GM18508 (cell line): ENCODE measurements around the gene TPSD1.
"Not testable (repeated sequence)": the region's sequence is repeated elsewhere in the genome, so short reads cannot be mapped to it uniquely, and the experiment has no call there.

ENCODE experiments used
- ATAC-seq: cut with Tn5 transposase; IDR thresholded peaks from one replicate; pipeline ENCODE4 v1.9.1; 2021; ENCODE audit warnings: moderate number of reproducible peaks; ENCODE audit not compliant: insufficient read depth, unreplicated experiment

The TPSD1 gene

DNA sequence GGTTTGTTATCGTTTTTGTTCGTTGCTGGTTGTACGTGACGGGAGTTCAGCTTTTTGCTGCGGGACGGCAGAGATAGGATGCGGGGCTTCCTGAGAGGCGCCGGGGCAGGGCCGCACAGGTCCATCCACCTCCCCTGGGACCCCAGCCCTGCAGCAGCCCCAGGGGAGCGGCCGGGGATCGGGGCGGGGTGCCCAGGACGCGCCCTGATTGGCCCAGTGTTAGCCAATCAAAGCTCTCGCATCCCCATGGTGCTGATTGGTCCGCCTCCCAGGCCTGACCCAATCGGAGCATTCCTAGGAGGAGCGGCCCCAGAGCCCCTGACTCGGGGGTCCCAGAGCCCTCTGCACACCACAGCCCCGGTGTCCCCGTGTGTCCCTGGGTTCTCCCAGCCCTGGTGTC, 17.0 kb upstream of the TPSD1 start:
- not testable (repeated sequence) for ATAC-seq

GRCh38 chr16:1239575-1239974, 16.3 kb upstream of the TPSD1 start:
- not testable (repeated sequence) for ATAC-seq

DNA sequence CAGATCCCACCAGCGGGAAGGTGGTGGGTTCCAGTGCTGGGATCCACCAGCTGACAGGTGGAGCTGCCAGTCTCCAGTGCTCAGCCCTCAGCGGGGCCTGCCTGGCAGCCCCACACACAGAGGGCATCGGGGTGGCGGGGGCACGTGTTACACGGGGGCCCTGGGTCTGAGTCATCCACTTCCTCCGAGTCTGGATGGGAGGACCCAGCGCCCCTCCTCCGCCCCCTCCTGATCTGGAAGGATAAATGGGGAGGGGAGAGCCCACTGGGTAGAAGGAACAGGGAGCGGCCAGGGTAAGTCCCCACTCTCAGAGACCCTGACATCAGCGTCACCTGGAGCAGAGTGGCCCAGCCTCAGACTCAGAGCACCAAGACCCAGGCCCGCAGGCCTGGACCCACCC, 15.4 kb upstream of the TPSD1 start, which contains the start of gene TPSAB1:
TPSAB1 (plus strand) TSS at position 270 of the 400 bp plus-strand sequence. CDS start 234 bp downstream, outside the sequence.
- not testable (repeated sequence) for ATAC-seq

DNA sequence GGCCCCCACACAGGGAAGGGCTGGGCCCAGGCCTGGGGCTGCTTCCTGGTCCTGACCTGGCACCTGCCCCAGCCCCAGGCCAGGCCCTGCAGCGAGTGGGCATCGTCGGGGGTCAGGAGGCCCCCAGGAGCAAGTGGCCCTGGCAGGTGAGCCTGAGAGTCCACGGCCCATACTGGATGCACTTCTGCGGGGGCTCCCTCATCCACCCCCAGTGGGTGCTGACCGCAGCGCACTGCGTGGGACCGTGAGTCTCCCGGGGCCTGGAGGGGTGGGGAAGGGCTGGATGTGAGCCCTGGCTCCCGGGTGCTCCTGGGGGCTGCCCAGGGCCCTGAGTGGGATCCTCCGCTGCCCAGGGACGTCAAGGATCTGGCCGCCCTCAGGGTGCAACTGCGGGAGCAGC, 14.8 kb upstream of the TPSD1 start:
- ATAC-seq, result not testable (repeated sequence)

GRCh38 chr16:1243363-1243762, 12.5 kb upstream of the TPSD1 start:
- ATAC-seq, result not testable (repeated sequence)

DNA sequence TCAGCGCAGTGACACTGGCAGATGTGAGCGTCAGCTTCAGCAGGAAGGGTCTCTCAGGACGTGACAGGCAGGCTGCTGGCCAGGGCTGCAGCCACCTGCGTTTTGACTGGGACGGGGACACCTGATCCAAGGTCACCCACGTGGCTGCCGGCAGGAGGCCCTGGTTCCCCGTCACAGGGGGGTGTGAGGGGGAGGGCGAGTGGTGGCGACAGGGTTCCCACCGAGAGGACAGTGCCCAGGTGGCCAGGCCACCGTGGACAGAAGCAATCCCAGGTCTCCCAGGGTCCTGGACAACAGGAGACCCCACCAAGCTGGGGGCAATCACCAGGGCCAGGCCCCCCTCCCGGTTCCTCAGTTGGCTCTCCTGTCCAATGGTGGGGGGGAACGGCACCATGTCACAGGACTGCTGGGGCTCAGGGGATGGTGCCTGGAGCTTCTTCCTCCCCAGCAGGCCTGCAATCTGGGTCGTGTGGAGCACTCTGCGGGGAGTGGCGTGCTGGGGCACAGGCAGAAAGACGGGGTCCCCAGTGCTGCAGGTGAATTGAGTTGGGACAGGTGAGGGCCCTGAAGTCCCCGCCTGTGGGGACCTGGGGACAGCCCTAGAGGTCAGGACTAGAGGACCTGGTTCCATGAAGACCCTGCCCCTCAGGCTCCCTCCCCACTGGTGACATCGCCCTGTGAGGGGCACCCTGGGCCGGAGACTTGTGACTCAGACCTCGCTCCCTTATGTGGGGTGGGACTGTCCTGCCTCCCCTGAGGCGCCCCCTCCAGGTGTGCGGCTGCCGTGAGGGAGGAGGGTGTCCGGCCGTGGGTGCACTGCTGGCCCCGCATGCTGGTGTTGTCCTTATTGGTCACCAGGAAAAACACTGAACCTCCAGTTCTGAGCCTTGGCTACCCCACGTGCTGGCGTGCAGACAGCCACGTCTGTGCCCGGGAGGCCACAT, 11.7 kb upstream of the TPSD1 start:
- not testable (repeated sequence) for ATAC-seq

GRCh38 chr16:1244881-1245280, 11.0 kb upstream of the TPSD1 start:
- ATAC-seq, result no peak

- ATAC-seq, result no peak
Observed at GRCh38 chr16:1245452-1246020, 10.3 kb upstream of the TPSD1 start.

- ATAC-seq, result not testable (repeated sequence)
Observed at GRCh38 chr16:1247903-1248537, 7.8 kb upstream of the TPSD1 start.

DNA sequence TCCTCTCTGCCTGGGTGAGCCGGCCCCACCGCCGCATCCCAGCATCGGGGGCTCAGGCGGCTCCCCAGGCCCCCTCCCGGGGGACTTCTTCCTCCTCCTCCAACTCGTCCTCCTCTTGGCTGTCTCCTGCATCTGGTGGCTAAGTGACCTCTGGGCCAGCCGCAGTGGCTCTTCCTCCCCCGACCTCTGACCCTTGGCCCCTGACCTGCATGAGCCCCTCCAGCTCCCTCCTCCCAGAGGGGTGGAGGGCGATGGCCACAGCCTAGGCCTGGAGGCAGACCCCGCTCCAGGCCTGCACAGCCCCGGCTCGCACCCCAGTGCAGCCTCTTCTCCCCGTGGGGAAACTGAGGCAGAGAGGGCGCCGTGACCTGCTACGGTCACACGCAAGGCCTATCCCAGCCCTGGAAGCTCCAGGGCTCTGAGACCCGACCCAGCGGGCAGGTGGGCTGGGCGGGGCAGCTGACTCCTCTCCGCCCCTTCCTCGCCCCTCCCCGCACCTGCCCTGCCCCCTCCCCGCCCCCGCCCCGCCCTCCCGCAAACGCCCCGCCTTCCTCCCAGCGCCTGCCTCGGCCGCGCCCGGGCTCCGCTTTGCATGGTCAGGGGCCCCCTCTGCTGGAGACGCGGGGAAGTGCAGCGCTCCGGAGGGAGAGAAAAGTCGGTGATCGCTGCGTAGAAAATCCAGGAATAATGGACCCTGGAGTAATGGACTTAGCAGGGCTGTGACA, 6.7 kb upstream of the TPSD1 start:
- ATAC-seq, result not testable (repeated sequence)

DNA sequence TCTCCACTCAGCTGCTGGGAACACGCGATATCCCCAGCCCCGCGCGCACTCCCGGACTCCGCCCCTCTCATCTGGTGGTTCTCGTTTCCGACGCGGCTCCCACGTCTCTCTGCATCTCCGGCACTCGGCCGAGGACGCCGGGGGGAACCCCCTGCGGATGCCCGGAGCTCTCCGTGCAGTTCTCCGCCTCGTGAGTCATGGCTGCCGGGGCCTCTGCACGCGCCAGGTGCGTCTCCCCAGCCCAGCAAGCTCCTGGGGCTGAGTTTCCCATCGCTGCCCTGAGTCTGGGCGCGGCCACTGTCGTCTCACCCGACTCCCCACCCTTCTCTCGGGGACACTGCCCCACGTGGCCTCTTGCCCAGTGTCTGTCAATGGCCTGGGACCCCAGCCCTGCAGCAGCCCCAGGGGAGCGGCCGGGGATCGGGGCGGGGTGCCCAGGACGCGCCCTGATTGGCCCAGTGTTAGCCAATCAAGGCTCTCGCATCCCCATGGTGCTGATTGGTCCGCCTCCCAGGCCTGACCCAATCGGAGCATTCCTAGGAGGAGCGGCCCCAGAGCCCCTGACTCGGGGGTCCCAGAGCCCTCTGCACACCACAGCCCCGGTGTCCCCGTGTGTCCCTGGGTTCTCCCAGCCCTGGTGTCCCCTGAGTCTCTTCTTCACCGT, 2.0 kb upstream of the TPSD1 start:
- not testable (repeated sequence) for ATAC-seq

- ATAC-seq, result not testable (repeated sequence)
Observed at GRCh38 chr16:1254821-1255220, 1.0 kb upstream of the TPSD1 start.

- ATAC-seq, result not testable (repeated sequence)
Observed at GRCh38 chr16:1256296-1256873, 516 bp downstream of the TPSD1 start.

DNA sequence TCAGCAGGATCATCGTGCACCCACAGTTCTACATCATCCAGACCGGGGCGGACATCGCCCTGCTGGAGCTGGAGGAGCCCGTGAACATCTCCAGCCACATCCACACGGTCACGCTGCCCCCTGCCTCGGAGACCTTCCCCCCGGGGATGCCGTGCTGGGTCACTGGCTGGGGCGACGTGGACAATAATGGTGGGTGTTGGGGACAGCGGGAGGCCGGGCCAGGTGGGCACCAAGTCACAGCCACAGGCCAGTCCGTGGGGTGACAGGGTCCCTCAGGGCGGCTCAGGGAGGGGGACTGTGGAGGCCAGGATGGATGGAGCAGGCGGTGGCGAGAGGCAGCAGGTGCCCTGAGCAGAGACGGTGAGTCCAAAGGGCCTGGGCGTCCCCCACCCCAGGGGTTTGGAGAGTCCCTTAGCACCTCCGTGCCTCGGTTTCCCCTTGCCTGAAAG, 1.0 kb downstream of the TPSD1 start:
- ATAC-seq, result no peak

DNA sequence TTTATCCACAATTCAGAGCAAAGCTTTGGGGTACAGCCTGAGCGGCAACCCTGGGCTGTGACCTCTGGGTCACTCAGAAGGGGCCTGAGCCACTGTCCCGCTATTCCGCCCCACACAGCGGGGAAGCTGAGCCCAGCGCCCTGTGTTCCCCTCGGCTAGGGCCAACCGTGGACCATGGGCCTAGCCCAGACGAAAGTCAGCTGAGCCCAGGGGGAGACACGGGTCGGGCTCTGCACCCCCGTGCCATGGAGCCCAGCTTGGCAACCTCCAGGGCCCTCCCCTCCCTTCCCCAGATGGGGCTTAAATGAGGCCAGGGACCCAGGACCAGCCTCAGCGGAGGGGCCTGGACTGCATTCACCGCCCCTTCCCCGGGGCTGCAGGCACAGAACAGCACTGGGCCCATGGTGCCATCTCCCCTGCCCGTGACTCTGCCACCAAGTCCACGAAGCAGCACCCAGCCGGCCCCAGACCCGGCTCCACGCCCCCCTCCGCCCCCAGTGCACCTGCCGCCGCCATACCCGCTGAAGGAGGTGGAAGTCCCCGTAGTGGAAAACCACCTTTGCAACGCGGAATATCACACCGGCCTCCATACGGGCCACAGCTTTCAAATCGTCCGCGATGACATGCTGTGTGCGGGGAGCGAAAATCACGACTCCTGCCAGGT, 1.8 kb downstream of the TPSD1 start:
- no peak for ATAC-seq

DNA sequence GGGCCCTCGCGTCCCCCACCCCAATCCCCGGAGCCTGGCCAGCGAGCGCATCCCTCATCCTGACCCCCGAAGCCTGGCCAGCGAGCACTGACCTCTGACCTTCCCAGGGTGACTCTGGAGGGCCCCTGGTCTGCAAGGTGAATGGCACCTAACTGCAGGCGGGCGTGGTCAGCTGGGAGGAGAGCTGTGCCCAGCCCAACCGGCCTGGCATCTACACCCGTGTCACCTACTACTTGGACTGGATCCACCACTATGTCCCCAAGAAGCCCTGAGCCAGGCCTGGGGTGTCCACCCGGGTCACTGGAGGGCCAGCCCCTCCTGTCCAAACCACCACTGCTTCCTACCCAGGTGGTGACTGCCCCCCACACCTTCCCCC, 2.3 kb downstream of the TPSD1 start:
- no peak for ATAC-seq

GRCh38 chr16:1258906-1259759, 3.3 kb downstream of the TPSD1 start:
- ATAC-seq, result no peak

DNA sequence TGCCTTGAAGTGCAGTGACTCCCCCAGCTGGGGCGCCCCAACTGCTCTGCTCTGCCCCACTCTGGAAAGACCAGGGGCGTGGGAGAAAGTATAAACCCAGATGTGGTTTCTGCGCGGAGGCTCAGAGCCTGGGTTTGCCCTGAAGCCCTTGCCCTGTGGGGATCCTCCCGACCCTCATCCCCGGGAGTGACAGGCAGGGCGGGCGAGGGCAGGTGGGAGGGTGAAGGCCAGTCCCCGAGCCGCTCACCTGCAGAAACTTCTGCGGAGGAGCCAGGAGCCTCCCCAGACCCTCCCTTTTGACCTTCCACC, 3.8 kb downstream of the TPSD1 start:
- ATAC-seq, result no peak
